ENCODE results near the gene SPARCL1. TPM values are rescaled to one million over a fixed set of nuclear protein-coding genes. Genes with fewer than 3 reads are reported as not detected.
A peak's percentile ranks its signal among the peaks of the same experiment; 100 is the strongest.
"Not testable (repeated sequence)": the region's sequence is repeated elsewhere in the genome, so short reads cannot be mapped to it uniquely, and the experiment has no call there.

Gene SPARCL1, protein sequence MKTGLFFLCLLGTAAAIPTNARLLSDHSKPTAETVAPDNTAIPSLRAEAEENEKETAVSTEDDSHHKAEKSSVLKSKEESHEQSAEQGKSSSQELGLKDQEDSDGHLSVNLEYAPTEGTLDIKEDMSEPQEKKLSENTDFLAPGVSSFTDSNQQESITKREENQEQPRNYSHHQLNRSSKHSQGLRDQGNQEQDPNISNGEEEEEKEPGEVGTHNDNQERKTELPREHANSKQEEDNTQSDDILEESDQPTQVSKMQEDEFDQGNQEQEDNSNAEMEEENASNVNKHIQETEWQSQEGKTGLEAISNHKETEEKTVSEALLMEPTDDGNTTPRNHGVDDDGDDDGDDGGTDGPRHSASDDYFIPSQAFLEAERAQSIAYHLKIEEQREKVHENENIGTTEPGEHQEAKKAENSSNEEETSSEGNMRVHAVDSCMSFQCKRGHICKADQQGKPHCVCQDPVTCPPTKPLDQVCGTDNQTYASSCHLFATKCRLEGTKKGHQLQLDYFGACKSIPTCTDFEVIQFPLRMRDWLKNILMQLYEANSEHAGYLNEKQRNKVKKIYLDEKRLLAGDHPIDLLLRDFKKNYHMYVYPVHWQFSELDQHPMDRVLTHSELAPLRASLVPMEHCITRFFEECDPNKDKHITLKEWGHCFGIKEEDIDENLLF
- polyA plus RNA-seq = 100 to 1,000 TPM; 144 to 416 (median 337) TPM

DNA sequence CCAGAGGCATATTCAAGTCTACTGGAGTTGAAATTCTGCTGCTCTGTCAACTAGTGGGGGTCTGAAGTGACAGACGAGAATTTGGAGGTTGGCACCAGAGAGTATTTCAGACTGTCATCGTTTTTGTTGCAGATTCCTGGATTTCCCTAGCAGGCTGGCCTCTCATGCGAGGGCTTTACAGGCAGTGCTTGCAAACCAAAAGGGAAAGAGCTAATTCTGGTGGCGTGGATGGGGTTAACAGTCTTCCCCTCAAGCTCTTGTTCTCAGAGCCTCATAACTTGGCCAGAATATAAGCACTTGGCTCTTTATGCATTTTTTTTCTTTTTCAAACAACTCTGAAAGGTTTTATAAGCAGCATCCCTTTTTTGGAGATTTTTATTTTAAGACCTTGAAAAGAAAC lies at the start of gene SPARCL1:
SPARCL1 (minus strand) TSS at position 190 of the 400 bp plus-strand sequence. CDS start 29,802 bp downstream, outside the sequence.
- 40 to 56% (median 40%) methylated on average over 4 of the region's 4 CpGs for WGBS, 3 donors

DNA sequence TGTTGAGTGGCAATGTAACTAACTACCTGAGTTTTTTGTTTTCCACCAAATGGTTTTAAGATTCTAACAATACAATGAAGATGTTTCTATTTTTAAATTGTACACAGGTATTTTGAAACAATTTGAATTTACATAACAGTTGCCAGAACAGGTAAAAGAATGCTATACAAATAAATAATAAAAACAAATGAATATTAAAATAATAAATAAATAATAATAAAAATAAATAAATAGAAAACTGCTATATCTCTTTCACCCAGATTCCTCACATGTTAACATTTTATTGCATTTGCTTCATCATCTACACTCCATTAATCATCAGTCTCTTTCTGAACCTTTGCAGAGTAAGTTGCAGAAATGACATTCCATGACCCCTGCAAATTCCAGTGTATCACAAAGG lies 46.8 kb upstream of the SPARCL1 start:
- H3K27ac ChIP-seq (ENCODE audit: low read depth, low read length) = no peak overlapping the region

More for the DNA sequence above, at the start of gene SPARCL1:
- peak within 1 kb of the TSS; percentile 54 for H3K27ac ChIP-seq (ENCODE audit: low read depth, low read length)

DNA sequence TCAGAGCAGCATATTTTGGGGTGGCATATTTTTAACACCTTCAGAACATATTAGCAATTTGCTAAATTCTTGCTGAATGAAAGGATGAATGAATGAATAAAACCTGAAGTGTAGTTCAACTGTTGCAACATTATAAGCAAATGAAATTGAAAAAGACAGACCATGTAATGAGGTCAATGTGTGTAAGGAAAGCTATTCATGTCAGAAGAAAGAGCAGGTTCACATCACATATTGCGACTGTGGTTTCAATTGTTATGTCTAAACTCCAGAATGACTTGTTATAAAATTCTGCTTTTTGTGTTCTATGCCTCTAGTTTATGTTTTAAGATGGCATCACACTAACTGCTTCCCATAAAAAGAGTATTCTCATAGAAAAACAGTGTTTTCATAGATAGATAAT lies 46.2 kb upstream of the SPARCL1 start:
- H3K27ac ChIP-seq (ENCODE audit: low read depth, low read length) = no peak overlapping the region
- 97 to 100% (median 100%) methylated on average over 1 of the region's 1 CpG for WGBS, 3 donors

DNA sequence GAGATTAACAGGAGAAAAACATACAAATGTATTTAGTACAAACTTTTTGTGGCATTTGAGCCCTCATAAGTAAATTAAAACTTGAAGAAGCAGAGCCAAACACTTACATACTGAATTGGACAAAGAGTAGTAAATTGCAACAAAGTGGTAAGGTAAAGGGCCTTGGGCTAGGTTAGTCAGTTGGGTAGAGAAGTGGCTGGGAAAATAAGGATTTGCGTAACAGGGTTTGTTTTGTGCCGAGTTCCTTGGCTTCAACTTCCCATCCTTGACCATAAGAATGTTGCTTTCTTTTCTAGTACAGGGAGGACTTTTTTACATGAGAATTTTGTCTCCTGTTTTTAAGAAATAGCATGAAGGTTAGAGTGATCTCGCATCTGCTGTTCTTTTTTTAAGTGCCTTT lies 45.8 kb upstream of the SPARCL1 start:
- H3K27ac ChIP-seq (ENCODE audit: low read depth, low read length) = no peak overlapping the region
- WGBS, 3 donors = 42 to 78% (median 77%) methylated on average over 3 of the region's 3 CpGs

DNA sequence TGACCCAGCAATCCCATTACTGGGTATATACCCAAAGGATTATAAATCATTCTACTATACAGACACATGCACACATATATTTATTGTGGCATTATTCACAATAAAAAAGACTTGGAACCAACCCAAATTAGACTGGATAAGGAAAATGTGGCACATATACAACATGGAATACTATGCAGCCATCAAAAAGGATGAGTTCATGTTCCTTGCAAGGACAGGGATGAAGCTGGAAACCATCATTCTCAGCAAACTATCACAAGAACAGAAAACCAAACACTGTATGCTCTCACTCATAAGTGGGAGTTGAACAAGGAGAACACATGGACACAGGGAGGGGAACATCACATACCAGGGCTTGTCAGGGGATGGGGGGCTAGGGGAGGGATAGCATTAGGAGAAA lies 45.2 kb upstream of the SPARCL1 start:
- H3K27ac ChIP-seq (ENCODE audit: low read depth, low read length) = not testable (repeated sequence)

DNA sequence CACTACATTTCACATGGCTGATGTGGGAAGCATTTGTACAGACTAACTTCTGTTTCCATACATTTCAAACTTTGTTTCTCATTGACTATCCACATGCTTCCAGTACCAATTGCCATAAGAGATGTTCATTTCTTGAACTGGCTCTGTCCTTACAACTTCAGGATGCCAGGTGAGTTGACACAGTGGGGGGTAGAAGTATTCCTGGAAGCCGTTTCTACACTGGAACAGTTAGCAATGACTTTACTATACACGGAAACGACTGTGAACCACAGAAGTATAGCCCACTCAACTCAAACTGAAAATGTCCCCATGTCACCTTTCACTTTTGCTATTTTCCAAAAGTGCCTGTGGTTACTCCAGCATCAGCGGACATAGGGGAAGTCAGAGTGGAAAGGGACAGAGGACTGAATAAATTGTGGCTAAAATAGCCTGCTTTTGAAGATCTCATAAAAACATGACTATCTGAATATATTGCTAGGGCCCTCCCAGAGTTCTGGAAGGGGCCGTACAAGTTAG lies 41.2 kb upstream of the SPARCL1 start:
- H3K27ac ChIP-seq (ENCODE audit: low read depth, low read length) = no peak overlapping the region
- WGBS, 3 donors = 54 to 79% (median 73%) methylated on average over 5 of the region's 5 CpGs

DNA sequence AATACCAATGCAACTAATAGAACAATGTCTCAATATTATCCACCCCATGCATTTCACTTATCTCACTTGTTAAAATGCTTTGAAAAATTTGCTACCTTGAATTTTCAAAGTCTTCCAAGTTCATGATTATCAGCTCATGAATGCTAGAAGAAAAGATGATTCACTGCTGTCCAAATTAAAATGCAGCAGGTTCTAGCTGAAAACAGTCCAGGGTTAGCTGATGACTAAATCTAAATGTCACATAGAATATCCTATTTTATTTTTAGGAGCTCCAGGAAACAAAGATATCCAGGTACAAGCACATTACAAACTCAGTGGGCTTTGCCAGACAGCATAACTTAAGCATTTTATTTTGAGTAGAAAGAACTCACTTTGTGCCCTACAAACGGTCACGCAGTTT lies 38.0 kb upstream of the SPARCL1 start:
- WGBS, 3 donors = 75 to 95% (median 87%) methylated on average over 2 of the region's 2 CpGs
- H3K27ac ChIP-seq (ENCODE audit: low read depth, low read length) = no peak overlapping the region

DNA sequence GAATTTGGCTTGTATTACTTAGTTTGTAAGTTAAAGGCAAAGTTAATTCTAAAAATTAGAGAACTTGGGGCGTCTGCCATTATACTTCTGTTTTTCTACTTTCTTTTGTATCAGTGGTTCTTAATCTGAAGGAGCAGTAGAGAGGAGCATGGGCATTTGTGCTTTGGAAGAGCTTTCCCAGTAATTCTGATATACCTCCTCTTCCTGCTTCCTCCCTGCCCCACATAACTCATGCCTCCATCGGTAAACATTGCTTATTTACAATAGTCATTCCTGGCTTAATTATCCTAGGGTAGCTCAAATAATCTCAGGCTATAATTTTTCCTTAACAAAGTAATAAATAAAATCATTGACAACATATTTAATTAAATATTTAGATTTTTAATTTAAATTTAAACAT lies 37.1 kb upstream of the SPARCL1 start:
- no peak overlapping the region for H3K27ac ChIP-seq (ENCODE audit: low read depth, low read length)
- WGBS, 3 donors = 26 to 73% (median 65%) methylated on average over 2 of the region's 2 CpGs

DNA sequence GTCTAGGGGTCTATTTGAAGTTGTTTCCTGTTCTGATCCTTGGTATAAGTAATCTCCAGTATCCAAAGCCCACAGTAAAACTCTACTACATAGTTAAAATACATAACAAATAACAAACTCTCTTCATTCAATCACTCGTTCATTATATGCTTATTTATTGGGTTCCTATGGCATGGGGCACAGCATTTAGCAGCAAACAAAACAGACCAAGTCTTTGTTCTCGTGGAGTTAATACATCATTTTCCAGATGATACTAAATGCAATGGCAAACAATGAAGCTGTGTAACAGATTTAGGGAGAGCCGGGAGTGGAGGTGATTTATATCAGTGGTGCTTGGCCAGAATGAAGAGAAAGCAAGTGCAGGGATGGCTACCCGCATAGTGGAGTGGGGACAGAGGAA lies 36.6 kb upstream of the SPARCL1 start:
- no peak overlapping the region for H3K27ac ChIP-seq (ENCODE audit: low read depth, low read length)
- WGBS, 3 donors = 56 to 89% (median 89%) methylated on average over 4 of the region's 4 CpGs

DNA sequence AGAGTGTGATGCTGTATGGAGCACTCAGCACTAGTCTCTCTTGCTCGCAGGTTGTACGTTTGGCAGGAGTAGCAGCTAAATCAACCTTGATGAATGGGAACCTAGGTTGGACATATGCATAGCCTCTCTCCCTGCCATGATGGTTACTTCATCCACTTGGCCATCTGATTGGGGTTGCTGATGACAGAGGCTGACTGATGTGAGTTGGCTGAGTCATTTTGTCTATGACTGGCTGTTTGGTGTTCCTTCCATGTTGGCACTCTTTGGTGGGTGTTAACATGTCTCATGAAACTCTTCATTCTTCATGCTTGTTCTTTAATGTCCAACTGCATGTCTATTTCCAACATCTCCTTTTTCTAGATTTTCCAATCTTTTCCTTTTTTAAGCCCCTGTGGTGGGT lies 31.6 kb upstream of the SPARCL1 start:
- H3K27ac ChIP-seq (ENCODE audit: low read depth, low read length) = no peak overlapping the region
- WGBS, 3 donors = 94 to 100% (median 94%) methylated on average over 2 of the region's 2 CpGs

DNA sequence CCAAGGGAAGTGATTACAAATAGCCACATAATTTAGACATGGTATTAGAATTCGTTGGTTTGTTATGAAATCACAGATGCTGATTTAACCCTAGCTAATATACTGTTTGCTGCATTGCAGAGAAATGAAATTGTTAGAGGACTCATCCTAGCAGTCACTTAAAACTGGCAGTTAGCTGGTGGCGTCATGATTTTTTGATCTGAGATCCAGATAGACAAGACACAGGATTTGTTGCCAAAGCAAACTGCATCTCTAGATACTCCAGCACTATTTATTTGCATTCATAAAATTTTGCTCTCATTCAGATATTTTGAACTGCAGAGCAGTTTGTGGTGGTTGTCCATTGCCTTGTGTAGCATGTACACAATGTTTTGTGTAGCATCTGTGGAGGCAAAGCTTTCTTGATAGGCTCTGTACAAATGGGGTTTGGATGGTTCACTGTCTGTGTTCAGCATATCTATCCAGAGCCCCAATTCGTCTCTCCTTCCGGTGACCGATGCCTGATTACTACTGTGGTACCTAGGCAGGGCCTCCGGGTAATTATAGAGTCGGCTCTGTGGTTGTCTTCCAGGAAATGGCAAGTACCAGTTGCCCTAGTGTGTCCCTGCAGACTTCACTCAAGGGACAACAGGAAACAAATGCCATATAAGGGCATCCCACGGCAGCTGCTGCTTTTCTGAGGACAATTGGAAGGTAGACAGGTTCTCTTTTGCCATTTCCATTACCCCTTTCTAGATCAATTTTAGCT lies 30.1 kb upstream of the SPARCL1 start:
- no peak overlapping the region for H3K27ac ChIP-seq (ENCODE audit: low read depth, low read length)
- whole genome bisulfite sequencing, 3 donors = 33 to 49% (median 34%) methylated on average over 8 of the region's 8 CpGs

DNA sequence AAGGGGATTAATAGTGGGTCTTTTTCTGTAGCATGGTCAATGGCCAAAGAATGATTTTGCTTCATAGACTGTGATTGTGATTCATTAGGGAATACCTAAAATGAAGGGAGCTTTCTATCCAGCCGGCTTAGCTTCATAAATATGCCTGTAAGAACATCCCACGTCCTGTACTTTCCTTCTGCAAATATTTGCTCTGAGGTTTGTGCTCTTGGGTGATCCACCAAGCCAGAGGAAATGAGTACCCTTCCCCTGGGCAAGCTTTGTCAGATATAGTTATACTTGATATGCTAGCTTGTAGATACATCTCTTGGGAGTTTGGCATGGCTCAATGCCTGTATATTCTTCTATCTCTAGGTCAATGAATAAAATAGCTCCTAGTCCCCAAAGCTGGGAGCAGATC lies 28.2 kb upstream of the SPARCL1 start:
- 46 to 78% (median 70%) methylated on average over 2 of the region's 2 CpGs for WGBS, 3 donors
- no peak overlapping the region for H3K27ac ChIP-seq (ENCODE audit: low read depth, low read length)

DNA sequence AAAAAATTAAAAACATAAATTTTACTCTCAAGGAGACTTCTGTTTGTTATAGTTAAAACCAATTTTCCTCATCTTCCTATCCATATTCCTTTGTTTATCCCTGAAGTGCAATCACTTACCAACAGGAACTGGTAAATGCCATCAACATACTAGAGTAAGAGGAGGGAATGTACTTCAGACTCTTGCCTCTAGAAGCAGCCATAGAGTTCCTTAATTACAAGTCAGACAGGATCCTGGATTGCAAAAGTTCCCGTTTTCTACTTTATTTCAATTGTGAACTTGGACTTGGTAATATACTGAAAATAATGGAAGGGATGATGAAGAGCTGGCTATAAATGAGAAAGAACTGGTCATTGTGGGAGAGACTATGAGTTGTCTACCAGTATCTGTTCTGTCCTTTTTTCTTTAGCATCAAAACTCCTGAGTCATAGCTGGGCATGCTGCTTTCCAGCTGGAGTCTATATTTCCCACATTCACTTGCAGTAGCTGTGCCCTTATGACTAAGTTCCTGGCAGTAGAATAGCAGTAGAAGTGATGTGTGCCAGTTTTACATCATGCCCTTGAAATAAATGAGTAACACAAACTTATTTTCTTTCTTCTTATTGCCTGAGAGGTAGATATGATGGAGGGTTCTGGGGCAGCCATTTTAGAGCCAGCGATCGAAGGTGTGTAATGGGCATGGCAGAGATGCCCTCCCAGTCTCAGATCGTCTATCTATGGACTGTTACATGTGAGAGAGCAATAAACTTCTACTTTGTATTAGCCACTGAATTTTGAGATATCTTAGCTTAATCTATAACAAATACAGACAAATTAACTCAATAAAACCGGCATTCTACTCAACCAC lies 26.8 kb upstream of the SPARCL1 start:
- WGBS, 3 donors = 84 to 87% (median 87%) methylated on average over 5 of the region's 5 CpGs
- no peak overlapping the region for H3K27ac ChIP-seq (ENCODE audit: low read depth, low read length)

DNA sequence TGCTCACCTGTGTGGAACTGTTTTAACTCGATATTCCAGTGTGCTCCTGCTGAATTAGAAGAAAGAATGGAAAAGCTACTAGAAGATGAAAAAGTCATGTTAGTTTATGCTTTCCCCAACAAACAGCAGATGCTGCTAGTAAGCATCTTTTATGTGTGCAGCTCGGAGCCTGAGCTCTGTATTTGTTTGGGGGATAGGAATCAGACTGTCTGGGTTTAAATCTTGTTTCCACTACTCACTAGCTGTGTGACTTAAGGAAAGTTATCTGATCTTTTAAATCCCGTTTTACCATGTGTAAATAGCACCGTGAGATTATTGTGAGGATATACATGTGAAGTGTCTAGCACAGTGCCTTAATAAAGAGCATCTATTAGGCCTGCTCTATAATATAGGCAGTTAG lies 24.0 kb upstream of the SPARCL1 start:
- no peak overlapping the region for H3K27ac ChIP-seq (ENCODE audit: low read depth, low read length)
- WGBS, 3 donors = 72 to 94% (median 86%) methylated on average over 4 of the region's 4 CpGs

DNA sequence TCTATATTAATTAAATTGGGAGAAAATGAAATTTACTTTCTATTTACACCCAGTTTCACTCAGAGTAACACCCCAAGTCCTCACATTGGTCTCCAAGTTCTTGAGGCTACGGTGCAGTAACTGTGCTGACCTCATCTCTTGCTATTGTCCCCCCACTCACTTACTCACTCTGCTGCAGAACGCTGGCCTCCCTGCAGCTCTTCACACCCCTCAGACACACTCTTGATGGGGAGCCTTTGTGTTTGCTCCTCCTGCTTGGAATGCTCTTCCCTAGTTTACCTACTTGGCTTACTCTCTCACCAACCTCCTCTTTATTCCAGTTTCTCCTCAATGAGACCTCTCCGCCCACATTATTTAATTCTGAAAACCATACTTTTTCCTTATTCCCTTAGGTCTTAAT lies 22.2 kb upstream of the SPARCL1 start:
- no peak overlapping the region for H3K27ac ChIP-seq (ENCODE audit: low read depth, low read length)
- WGBS, 3 donors = 59 to 75% (median 72%) methylated on average over 3 of the region's 3 CpGs

DNA sequence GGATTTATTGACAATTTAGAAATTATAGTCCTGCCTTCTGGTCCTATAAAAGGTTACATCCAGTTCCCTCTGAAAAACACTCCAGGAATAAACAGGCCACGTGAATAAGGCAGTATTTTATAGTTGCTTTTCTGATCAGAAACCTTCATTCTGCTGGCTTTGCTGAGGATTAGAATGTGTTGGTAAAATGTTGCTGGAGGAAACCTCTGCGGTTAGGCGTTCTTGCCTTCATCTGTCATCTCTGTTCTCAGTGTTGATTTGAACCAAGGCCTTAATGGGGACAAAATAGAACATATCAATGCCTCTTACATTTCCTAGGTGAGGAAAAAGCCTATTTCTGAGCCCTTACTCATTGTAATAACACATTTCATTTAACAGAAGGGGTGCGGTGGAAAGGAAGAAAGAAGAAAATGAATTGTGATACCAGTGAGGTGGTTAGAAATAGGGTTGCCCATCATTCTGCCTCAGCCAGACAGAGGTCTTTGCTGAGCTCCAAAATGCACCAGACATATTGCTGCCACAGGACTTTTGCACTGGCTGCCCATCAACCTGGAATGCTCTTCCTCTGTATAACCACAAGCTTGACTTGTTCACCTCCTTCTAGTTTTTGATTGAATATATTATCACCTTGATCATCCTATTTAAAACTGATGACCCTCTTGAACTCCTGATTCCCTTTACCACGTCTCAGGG lies 18.0 kb upstream of the SPARCL1 start:
- WGBS, 3 donors = 63 to 72% (median 67%) methylated on average over 5 of the region's 5 CpGs
- H3K27ac ChIP-seq (ENCODE audit: low read depth, low read length) = no peak overlapping the region

DNA sequence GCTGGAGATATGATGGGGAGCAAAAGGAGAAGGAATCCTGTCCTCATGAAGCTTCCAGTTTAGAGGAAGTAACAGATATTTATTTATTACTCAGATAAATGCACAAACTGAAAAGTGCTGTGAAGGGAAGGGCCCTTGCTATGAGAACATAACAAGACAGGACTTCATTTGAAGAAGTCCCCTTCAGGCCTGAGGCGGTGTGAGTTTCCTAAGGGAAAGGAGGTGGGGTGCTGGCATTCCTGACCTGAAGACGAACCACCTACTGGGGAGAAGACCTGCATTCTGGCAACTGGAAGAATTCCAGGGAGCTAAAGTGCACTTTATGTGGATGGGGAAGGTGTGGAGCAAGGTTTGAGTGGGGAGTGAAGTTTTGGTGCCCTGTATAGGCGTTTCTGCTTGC lies 15.9 kb upstream of the SPARCL1 start:
- no peak overlapping the region for H3K27ac ChIP-seq (ENCODE audit: low read depth, low read length)
- 83 to 96% (median 90%) methylated on average over 3 of the region's 3 CpGs for WGBS, 3 donors
